ENCODE results near the gene RRM2. TPM values are rescaled to one million over a fixed set of nuclear protein-coding genes. Genes with fewer than 3 reads are reported as not detected.

The RRM2 gene
- total RNA-seq, 1 experiment from 2014 or later = 163 TPM

GRCh38 chr2:10083692-10084211, 38.8 kb upstream of the RRM2 start:
- Histone ChIP-seq H3K4me2 (ENCODE audit: insufficient read depth, insufficient read length, low read length) (no peak overlapping the region), H2BK12ac (ENCODE audit: insufficient read length, low read depth, low read length) (no peak overlapping the region), H3K27me3 (ENCODE audit: insufficient read depth, low read length) (peaks cover 2% of the 10 kb centered on the region; the same call in 1 of the 2 replicates), H2BK15ac (ENCODE audit: low read depth, low read length) (no peak overlapping the region), H3K18ac (ENCODE audit: insufficient read length, low read depth, low read length) (no peak overlapping the region), H3K4me1 (ENCODE audit: insufficient read depth, low read length) (no peaks in the 10 kb centered on the region; the same call in 1 of the 2 replicates), H2AFZ (ENCODE audit: low read length) (no peak overlapping the region), H3K4ac (ENCODE audit: low read depth, low read length) (no peak overlapping the region), H3K23me2 (ENCODE audit: insufficient read length, low read depth, low read length, poor library complexity, severe bottlenecking) (peaks cover 8% of the 10 kb centered on the region), H3K27ac (ENCODE audit: insufficient read length, low read depth, low read length) (no peak overlapping the region), H2BK5ac (ENCODE audit: insufficient read length, low read length) (no peak overlapping the region), H3K79me1 (ENCODE audit: insufficient read depth, low read depth, low read length, poor library complexity, severe bottlenecking) (no peaks in the 10 kb centered on the region), H2BK120ac (ENCODE audit: low read depth, low read length, poor library complexity, severe bottlenecking) (no peak overlapping the region), H3T11ph (ENCODE audit: low read length) (no peak overlapping the region), H3K9me3 (ENCODE audit: control insufficient read depth, low read depth, low read length) (no peaks in the 10 kb centered on the region), H4K91ac (ENCODE audit: insufficient read length, low read depth, low read length) (no peak overlapping the region), H3K79me2 (ENCODE audit: insufficient read depth, low read length) (no peaks in the 10 kb centered on the region), H3K56ac (ENCODE audit: insufficient read length, low read depth, low read length) (no peak overlapping the region), H4K5ac (ENCODE audit: insufficient read length, low read depth, low read length) (no peak overlapping the region), H2AK5ac (ENCODE audit: insufficient read length, low read length) (no peak overlapping the region), H3K9ac (ENCODE audit: extremely low read depth, insufficient read length, low read length) (no peak overlapping the region), H4K8ac (replicated peaks; ENCODE audit: insufficient read length, low read depth, low read length) (no peak overlapping the region), H3K23ac (ENCODE audit: insufficient read length, low read depth, low read length) (no peak overlapping the region), H4K20me1 (ENCODE audit: control insufficient read depth, insufficient read depth, insufficient read length) (no peaks in the 10 kb centered on the region), H3K14ac (ENCODE audit: insufficient read depth, low read length) (no peak overlapping the region), H2BK20ac (ENCODE audit: low read depth, low read length, poor library complexity, severe bottlenecking) (no peak overlapping the region)
- Mint-ChIP-seq H3K4me3 (no peak overlapping the region), H3K36me3 (ENCODE audit: insufficient read depth in 1 of 3, low read depth in 3 of 3) (no peaks in the 10 kb centered on the region; a peak in 1 of 7 replicates), H3K9me3 (no peaks in the 10 kb centered on the region), H3K27ac (no peak overlapping the region), H3K4me1 (peaks cover 7 to 16% of the 10 kb centered on the region in 2 experiments), H3K27me3 (ENCODE audit: low read depth) (peaks cover 62% of the 10 kb centered on the region)
- no peak for TF ChIP-seq CTCF (conservative IDR thresholded peaks at IDR 0.05)
- WGBS (ENCODE audit: extremely low coverage, insufficient read length, low lambda C conversion rate) = no CpG with 5 or more reads among the region's 13 CpGs
- no peak for DNase-seq
